BJ (cell line): Measurements from ENCODE around the gene LRRC10B. TPM values are rescaled to one million over a fixed set of nuclear protein-coding genes. Genes with fewer than 3 reads are reported as not detected.
A peak's percentile ranks its signal among the peaks of the same experiment; 100 is the strongest.

Experiments
- CTCF ChIA-PET: fragments of 350-600 bp; formaldehyde crosslinking; extraction: SDS; loops from one replicate; lab custom pipeline; 2021; ENCODE audit warnings: antibody characterized with exemption, inconsistent platforms; lab: Yijun Ruan, JAX
- POLR2A ChIA-PET: fragments of 300-600 bp; sonication (Branson Sonifier 250); formaldehyde crosslinking; extraction: SDS; loops from one replicate; lab custom pipeline; 2021; ENCODE audit warnings: antibody characterized with exemption; lab: Charles Lee
- DNase-seq: peaks from one replicate; pipeline ENCODE4 v3.0.0-alpha.2; 2011; ENCODE audit warnings: low read depth
- H3K27me3 ChIP-seq: 2 replicates; pipeline ENCODE4 v1.6.0; 2011; ENCODE audit warnings: low read length; ENCODE audit not compliant: control insufficient read depth, insufficient read depth
- H3K36me3 ChIP-seq: 2 replicates; pipeline ENCODE4 v1.5.1; 2011; ENCODE audit warnings: low read length; ENCODE audit not compliant: control insufficient read depth, insufficient read depth
- H3K4me3 ChIP-seq: 2 replicates; pipeline ENCODE4 v1.5.1; 2011; ENCODE audit warnings: low read depth, mild to moderate bottlenecking, control low read depth, low read length
- CTCF ChIP-seq: IDR thresholded peaks from 2 replicates; pipeline ENCODE4 v1.5.1; 2011; ENCODE audit warnings: low read depth, mild to moderate bottlenecking, control low read depth, inconsistent platforms, low read length, moderate library complexity; ENCODE audit not compliant: insufficient read depth
- polyA plus RNA-seq: library from polyadenylated mRNA; depleted of rRNA; stranded (reverse); fragments of >200 nt; gene quantifications from 2 replicates; pipeline ENCODE4 v1.2.3, GENCODE V29; 2011

LRRC10B gene
- polyA plus RNA-seq, 1 experiment = 0.02 TPM

- TF ChIP-seq CTCF = no peak
- Histone ChIP-seq H3K4me3 (no peak overlapping the region), H3K36me3 (no peaks in the 10 kb centered on the region), H3K27me3 (peaks cover 39% of the 10 kb centered on the region)
- no peak for DNase-seq
- ChIA-PET CTCF (interaction anchor here (1.2 to 2.4 kb wide), 5 partner anchors 9 to 108 kb away, joined by 3 to 9 read pairs (median 4); no protein-coding TSS in a partner anchor), POLR2A (interaction anchor here (0.6 kb wide), 1 partner anchor 1808 kb away, joined by 5 read pairs; no protein-coding TSS in a partner anchor)
These were observed 45.0 kb downstream of the LRRC10B start for GRCh38 chr11:61553373-61554171.

GRCh38 chr11:61554172-61554988 is 45.8 kb downstream of the LRRC10B start:
- CTCF ChIA-PET = interaction anchor here (1.1 to 2.4 kb wide), 5 partner anchors 9 to 108 kb away, joined by 3 to 9 read pairs (median 4); no protein-coding TSS in a partner anchor
- POLR2A ChIA-PET = no interaction called here
- no peak overlapping the region for H3K4me3 ChIP-seq
- H3K36me3 ChIP-seq = no peaks in the 10 kb centered on the region
- H3K27me3 ChIP-seq = peaks cover 40% of the 10 kb centered on the region
- TF ChIP-seq CTCF = no peak
- no peak for DNase-seq

GRCh38 chr11:61555051-61555969 is 46.8 kb downstream of the LRRC10B start:
- Histone ChIP-seq H3K36me3 (no peaks in the 10 kb centered on the region), H3K27me3 (peaks cover 45% of the 10 kb centered on the region), H3K4me3 (no peak overlapping the region)
- TF ChIP-seq CTCF = peak; percentile 15; the same call in 1 of the 2 replicates
- DNase-seq = no peak
- CTCF ChIA-PET = interaction anchor here (1.1 to 2.1 kb wide), 2 partner anchors 39 to 109 kb away, joined by 4 to 5 read pairs; no protein-coding TSS in a partner anchor
- POLR2A ChIA-PET = no interaction called here

- DNase-seq = no peak
- no peaks in the 10 kb centered on the region for H3K36me3 ChIP-seq
- CTCF ChIA-PET = interaction anchor here (0.6 to 1.1 kb wide), 2 partner anchors 11 to 31 kb away, joined by 3 to 5 read pairs; no protein-coding TSS in a partner anchor
- TF ChIP-seq CTCF = no peak
- POLR2A ChIA-PET = no interaction called here
- peaks cover 49% of the 10 kb centered on the region for H3K27me3 ChIP-seq
- H3K4me3 ChIP-seq = no peak overlapping the region
These were observed 47.4 kb downstream of the LRRC10B start for GRCh38 chr11:61555978-61556377.
